GM18498 (cell line): ENCODE results near the gene TRMT13.
"Not testable (repeated sequence)": the region's sequence is repeated elsewhere in the genome, so short reads cannot be mapped to it uniquely, and the experiment has no call there.

Source experiments
- ATAC-seq: cut with Tn5 transposase; IDR thresholded peaks from one replicate; pipeline ENCODE4 v1.9.1; 2021; ENCODE audit warnings: mild to moderate bottlenecking, moderate library complexity; ENCODE audit not compliant: unreplicated experiment

The TRMT13 gene

GRCh38 chr1:100162881-100163280 lies 29.9 kb downstream of the TRMT13 start:
- ATAC-seq: no peak

GRCh38 chr1:100164216-100164615 lies 31.3 kb downstream of the TRMT13 start:
- ATAC-seq: no peak

GRCh38 chr1:100164702-100165101 lies 31.7 kb downstream of the TRMT13 start:
- ATAC-seq: no peak

GRCh38 chr1:100168051-100168450 lies 35.1 kb downstream of the TRMT13 start:
- no peak for ATAC-seq

- no peak for ATAC-seq
Observed at GRCh38 chr1:100177295-100178041, 44.5 kb downstream of the TRMT13 start.

- no peak for ATAC-seq
Observed at GRCh38 chr1:100178091-100178490, 45.1 kb downstream of the TRMT13 start, which contains the start of gene LRRC39. Gene LRRC39 (minus strand): TSS chr1:100178256. CDS start chr1:100168516, 9,740 bp downstream.

GRCh38 chr1:100183370-100183769 lies 50.4 kb downstream of the TRMT13 start:
- ATAC-seq: no peak

GRCh38 chr1:100184536-100184935 lies 51.6 kb downstream of the TRMT13 start:
- peak; percentile 76 for ATAC-seq

- ATAC-seq: no peak
Observed at GRCh38 chr1:100187912-100188311, 54.9 kb downstream of the TRMT13 start.

- peak; percentile 65 for ATAC-seq
Observed at GRCh38 chr1:100188617-100189016, 55.7 kb downstream of the TRMT13 start.

- ATAC-seq: no peak
Observed at GRCh38 chr1:100198596-100198995, 65.6 kb downstream of the TRMT13 start.

GRCh38 chr1:100200060-100200459 lies 67.1 kb downstream of the TRMT13 start:
- ATAC-seq: not testable (repeated sequence)
